GM21390 (cell line): ENCODE results near the gene SH3BGR.

Experiments used
- ATAC-seq: cut with Tn5 transposase; IDR thresholded peaks from one replicate; pipeline ENCODE4 v1.9.1; 2021; ENCODE audit not compliant: unreplicated experiment

The SH3BGR gene

GRCh38 chr21:39454949-39455668, 3.3 kb downstream of the SH3BGR start:
- ATAC-seq: no peak

- ATAC-seq: no peak
These were observed 4.9 kb downstream of the SH3BGR start for GRCh38 chr21:39456665-39457064.

GRCh38 chr21:39461419-39461818, 9.6 kb downstream of the SH3BGR start:
- peak; percentile 77 for ATAC-seq

- ATAC-seq: no peak
These were observed 11.5 kb downstream of the SH3BGR start for GRCh38 chr21:39463308-39463707.

- no peak for ATAC-seq
These were observed 14.8 kb downstream of the SH3BGR start for GRCh38 chr21:39466584-39466983.

- no peak for ATAC-seq
These were observed 16.0 kb downstream of the SH3BGR start for GRCh38 chr21:39467746-39468145.

- no peak for ATAC-seq
These were observed 16.8 kb downstream of the SH3BGR start for GRCh38 chr21:39468559-39468958.

- no peak for ATAC-seq
These were observed 19.8 kb downstream of the SH3BGR start for GRCh38 chr21:39471598-39471997.

GRCh38 chr21:39472786-39473185, 21.0 kb downstream of the SH3BGR start:
- ATAC-seq: no peak

- ATAC-seq: no peak
These were observed 22.8 kb downstream of the SH3BGR start for GRCh38 chr21:39474611-39475010.

- no peak for ATAC-seq
These were observed 27.5 kb downstream of the SH3BGR start for GRCh38 chr21:39479164-39479813.

GRCh38 chr21:39479814-39480182, 28.0 kb downstream of the SH3BGR start:
- no peak for ATAC-seq

GRCh38 chr21:39480271-39480670, 28.5 kb downstream of the SH3BGR start:
- ATAC-seq: no peak

- ATAC-seq: no peak
These were observed 30.1 kb downstream of the SH3BGR start for GRCh38 chr21:39481886-39482285.

- no peak for ATAC-seq
These were observed 32.1 kb downstream of the SH3BGR start for GRCh38 chr21:39483917-39484316.

- no peak for ATAC-seq
These were observed 33.0 kb downstream of the SH3BGR start for GRCh38 chr21:39484711-39485276.

- ATAC-seq: no peak
These were observed 37.7 kb downstream of the SH3BGR start for GRCh38 chr21:39489380-39489924.

GRCh38 chr21:39499156-39499555, 47.4 kb downstream of the SH3BGR start:
- no peak for ATAC-seq

GRCh38 chr21:39502631-39503030, 50.9 kb downstream of the SH3BGR start:
- no peak for ATAC-seq

GRCh38 chr21:39503123-39503762, 51.5 kb downstream of the SH3BGR start:
- no peak for ATAC-seq

- no peak for ATAC-seq
These were observed 52.5 kb downstream of the SH3BGR start for GRCh38 chr21:39504230-39504629.

- ATAC-seq: no peak
These were observed 58.5 kb downstream of the SH3BGR start for GRCh38 chr21:39510240-39510639.
